K562 (cell line): ENCODE results near the gene GTSE1.

ENCODE experiments used
- CBX1 ChIP-seq: sonication (generic); IDR thresholded peaks from 2 replicates; pipeline ENCODE4 v1.6.1; 2016; ENCODE audit warnings: antibody characterized with exemption, low read depth, mild to moderate bottlenecking
- ETS2 ChIP-seq: IDR thresholded peaks from 2 replicates; pipeline ENCODE4 v1.6.1; 2016; ENCODE audit warnings: borderline replicate concordance, missing genetic modification characterization, mild to moderate bottlenecking, moderate library complexity, missing compliant biosample characterization; ENCODE audit not compliant: poor library complexity, severe bottlenecking
- TCF7 ChIP-seq: sonication (generic); IDR thresholded peaks from 2 replicates; pipeline ENCODE4 v1.6.1; 2016; ENCODE audit warnings: antibody characterized with exemption, borderline replicate concordance
- ZNF24 ChIP-seq: fragments of 450-650 bp; IDR thresholded peaks from 2 replicates; pipeline ENCODE4 v1.6.1; 2016
- TF ChIP-seq, protein P1 (sequence below): sonication (generic); formaldehyde crosslinking; IDR thresholded peaks from 2 replicates; pipeline ENCODE4 v1.4.0; 2020; ENCODE audit warnings: mild to moderate bottlenecking, missing genetic modification reagents
- TF ChIP-seq, protein P2 (sequence below): conservative IDR thresholded peaks from 2 replicates; pipeline ENCODE4 v1.6.1; 2011; ENCODE audit warnings: low read depth, mild to moderate bottlenecking, low read length; ENCODE audit not compliant: control insufficient read depth
- TF ChIP-seq, protein P3 (sequence below): fragments of 250-450 bp; sonication (Bioruptor Pico); IDR thresholded peaks from 2 replicates; pipeline ENCODE4 v1.8.0; 2021; ENCODE audit warnings: mild to moderate bottlenecking, moderate library complexity
- TF ChIP-seq, protein P4 (sequence below), 3 experiments: IDR thresholded peaks in 2 of 3; conservative IDR thresholded peaks in 1 of 3; 2 replicates each; pipeline ENCODE4 v1.5.1; 2011 to 2012; ENCODE audit warnings: low read length in 3 of 3, mild to moderate bottlenecking in 3 of 3, control low read depth in 2 of 3, improper control_type of control experiment in 1 of 3, inconsistent platforms in 1 of 3, low read depth in 1 of 3, mixed read lengths in 1 of 3, moderate library complexity in 1 of 3; ENCODE audit not compliant: insufficient read depth in 2 of 3
- TF ChIP-seq, protein P5 (sequence below): fragments of 250-450 bp; sonication (Bioruptor Pico); IDR thresholded peaks from 2 replicates; pipeline ENCODE4 v1.8.0; 2021; ENCODE audit warnings: moderate library complexity, mild to moderate bottlenecking, inconsistent platforms
- TF ChIP-seq, protein P6 (sequence below): fragments of 450-650 bp; IDR thresholded peaks from 2 replicates; pipeline ENCODE4 v1.6.1; 2016; ENCODE audit warnings: mild to moderate bottlenecking

DNA sequence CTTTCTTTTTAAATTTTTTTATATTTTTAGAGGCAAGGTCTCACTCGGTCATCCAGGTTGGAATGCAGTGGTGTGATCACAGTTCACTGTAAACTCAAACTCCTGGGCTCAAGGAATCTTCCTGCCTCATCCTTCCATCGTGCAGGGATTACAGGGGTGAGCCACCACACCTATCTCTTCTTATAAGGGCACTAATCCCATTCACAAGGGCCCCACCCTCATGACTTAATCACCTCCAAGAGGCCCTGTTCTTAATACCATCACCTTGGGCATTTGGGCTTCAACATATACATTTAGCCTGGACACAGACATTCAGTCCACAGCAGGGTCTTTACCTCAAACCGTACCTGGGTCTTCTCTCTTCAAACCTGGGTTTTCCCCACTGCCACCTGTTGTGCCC, 4.5 kb upstream of the GTSE1 start:
- TF ChIP-seq TCF7 = no peak
- TF ChIP-seq, protein P1, sequence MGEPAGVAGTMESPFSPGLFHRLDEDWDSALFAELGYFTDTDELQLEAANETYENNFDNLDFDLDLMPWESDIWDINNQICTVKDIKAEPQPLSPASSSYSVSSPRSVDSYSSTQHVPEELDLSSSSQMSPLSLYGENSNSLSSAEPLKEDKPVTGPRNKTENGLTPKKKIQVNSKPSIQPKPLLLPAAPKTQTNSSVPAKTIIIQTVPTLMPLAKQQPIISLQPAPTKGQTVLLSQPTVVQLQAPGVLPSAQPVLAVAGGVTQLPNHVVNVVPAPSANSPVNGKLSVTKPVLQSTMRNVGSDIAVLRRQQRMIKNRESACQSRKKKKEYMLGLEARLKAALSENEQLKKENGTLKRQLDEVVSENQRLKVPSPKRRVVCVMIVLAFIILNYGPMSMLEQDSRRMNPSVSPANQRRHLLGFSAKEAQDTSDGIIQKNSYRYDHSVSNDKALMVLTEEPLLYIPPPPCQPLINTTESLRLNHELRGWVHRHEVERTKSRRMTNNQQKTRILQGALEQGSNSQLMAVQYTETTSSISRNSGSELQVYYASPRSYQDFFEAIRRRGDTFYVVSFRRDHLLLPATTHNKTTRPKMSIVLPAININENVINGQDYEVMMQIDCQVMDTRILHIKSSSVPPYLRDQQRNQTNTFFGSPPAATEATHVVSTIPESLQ (CRISPR knock-in tag) = no peak
- TF ChIP-seq ZNF24 = no peak
- TF ChIP-seq, protein P2, sequence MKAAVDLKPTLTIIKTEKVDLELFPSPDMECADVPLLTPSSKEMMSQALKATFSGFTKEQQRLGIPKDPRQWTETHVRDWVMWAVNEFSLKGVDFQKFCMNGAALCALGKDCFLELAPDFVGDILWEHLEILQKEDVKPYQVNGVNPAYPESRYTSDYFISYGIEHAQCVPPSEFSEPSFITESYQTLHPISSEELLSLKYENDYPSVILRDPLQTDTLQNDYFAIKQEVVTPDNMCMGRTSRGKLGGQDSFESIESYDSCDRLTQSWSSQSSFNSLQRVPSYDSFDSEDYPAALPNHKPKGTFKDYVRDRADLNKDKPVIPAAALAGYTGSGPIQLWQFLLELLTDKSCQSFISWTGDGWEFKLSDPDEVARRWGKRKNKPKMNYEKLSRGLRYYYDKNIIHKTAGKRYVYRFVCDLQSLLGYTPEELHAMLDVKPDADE = no peak
- TF ChIP-seq, protein P3, sequence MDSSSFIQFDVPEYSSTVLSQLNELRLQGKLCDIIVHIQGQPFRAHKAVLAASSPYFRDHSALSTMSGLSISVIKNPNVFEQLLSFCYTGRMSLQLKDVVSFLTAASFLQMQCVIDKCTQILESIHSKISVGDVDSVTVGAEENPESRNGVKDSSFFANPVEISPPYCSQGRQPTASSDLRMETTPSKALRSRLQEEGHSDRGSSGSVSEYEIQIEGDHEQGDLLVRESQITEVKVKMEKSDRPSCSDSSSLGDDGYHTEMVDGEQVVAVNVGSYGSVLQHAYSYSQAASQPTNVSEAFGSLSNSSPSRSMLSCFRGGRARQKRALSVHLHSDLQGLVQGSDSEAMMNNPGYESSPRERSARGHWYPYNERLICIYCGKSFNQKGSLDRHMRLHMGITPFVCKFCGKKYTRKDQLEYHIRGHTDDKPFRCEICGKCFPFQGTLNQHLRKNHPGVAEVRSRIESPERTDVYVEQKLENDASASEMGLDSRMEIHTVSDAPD (CRISPR knock-in tag) = no peak
- TF ChIP-seq, protein P4, sequence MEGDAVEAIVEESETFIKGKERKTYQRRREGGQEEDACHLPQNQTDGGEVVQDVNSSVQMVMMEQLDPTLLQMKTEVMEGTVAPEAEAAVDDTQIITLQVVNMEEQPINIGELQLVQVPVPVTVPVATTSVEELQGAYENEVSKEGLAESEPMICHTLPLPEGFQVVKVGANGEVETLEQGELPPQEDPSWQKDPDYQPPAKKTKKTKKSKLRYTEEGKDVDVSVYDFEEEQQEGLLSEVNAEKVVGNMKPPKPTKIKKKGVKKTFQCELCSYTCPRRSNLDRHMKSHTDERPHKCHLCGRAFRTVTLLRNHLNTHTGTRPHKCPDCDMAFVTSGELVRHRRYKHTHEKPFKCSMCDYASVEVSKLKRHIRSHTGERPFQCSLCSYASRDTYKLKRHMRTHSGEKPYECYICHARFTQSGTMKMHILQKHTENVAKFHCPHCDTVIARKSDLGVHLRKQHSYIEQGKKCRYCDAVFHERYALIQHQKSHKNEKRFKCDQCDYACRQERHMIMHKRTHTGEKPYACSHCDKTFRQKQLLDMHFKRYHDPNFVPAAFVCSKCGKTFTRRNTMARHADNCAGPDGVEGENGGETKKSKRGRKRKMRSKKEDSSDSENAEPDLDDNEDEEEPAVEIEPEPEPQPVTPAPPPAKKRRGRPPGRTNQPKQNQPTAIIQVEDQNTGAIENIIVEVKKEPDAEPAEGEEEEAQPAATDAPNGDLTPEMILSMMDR (IDR thresholded peaks at IDR 0.05 in 2 of 3, conservative IDR thresholded peaks at IDR 0.05 in 1 of 3; ENCODE audit: insufficient read depth in 2 of 3, low read depth in 1 of 3, low read length in 3 of 3) = no peak
- no peak for TF ChIP-seq CBX1
- TF ChIP-seq ETS2 = no peak
- TF ChIP-seq, protein P5, sequence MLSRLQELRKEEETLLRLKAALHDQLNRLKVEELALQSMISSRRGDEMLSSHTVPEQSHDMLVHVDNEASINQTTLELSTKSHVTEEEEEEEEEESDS = no peak
- TF ChIP-seq, protein P6, sequence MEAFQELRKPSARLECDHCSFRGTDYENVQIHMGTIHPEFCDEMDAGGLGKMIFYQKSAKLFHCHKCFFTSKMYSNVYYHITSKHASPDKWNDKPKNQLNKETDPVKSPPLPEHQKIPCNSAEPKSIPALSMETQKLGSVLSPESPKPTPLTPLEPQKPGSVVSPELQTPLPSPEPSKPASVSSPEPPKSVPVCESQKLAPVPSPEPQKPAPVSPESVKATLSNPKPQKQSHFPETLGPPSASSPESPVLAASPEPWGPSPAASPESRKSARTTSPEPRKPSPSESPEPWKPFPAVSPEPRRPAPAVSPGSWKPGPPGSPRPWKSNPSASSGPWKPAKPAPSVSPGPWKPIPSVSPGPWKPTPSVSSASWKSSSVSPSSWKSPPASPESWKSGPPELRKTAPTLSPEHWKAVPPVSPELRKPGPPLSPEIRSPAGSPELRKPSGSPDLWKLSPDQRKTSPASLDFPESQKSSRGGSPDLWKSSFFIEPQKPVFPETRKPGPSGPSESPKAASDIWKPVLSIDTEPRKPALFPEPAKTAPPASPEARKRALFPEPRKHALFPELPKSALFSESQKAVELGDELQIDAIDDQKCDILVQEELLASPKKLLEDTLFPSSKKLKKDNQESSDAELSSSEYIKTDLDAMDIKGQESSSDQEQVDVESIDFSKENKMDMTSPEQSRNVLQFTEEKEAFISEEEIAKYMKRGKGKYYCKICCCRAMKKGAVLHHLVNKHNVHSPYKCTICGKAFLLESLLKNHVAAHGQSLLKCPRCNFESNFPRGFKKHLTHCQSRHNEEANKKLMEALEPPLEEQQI = no peak
